Neuronal stem cell (in vitro differentiated cells): ENCODE data around the gene SMAD9.
A peak's percentile ranks its signal among the peaks of the same experiment; 100 is the strongest.

Source experiments
- DNase-seq: peaks from one replicate; pipeline ENCODE4 v3.0.0-alpha.2; 2013; ENCODE audit warnings: low spot score
- H2AFZ ChIP-seq: one replicate; pipeline ENCODE4 v1.6.1; 2013; ENCODE audit warnings: mild to moderate bottlenecking, low read length, inconsistent platforms
- H2AK5ac ChIP-seq: 2 replicates; pipeline ENCODE4 v1.6.1; 2013; ENCODE audit warnings: low read depth, mild to moderate bottlenecking, inconsistent platforms, low read length, moderate library complexity, mixed read lengths
- H2BK120ac ChIP-seq: 2 replicates; pipeline ENCODE4 v1.6.1; 2013; ENCODE audit warnings: low read depth, mild to moderate bottlenecking, inconsistent platforms, low read length, moderate library complexity, mixed read lengths
- H2BK12ac ChIP-seq: one replicate; pipeline ENCODE4 v1.6.1; 2013; ENCODE audit warnings: low read length, inconsistent platforms
- H2BK15ac ChIP-seq: 2 replicates; pipeline ENCODE4 v1.6.1; 2013; ENCODE audit warnings: mild to moderate bottlenecking, low read length, inconsistent platforms, mixed read lengths
- H2BK5ac ChIP-seq: one replicate; pipeline ENCODE4 v1.6.1; 2013; ENCODE audit warnings: inconsistent platforms, mild to moderate bottlenecking, low read length, moderate library complexity
- H3K14ac ChIP-seq: one replicate; pipeline ENCODE4 v1.6.1; 2013; ENCODE audit warnings: low read length, inconsistent platforms
- H3K18ac ChIP-seq: 2 replicates; pipeline ENCODE4 v1.6.1; 2013; ENCODE audit warnings: low read length, inconsistent platforms
- H3K23ac ChIP-seq: 2 replicates; pipeline ENCODE4 v1.6.1; 2013; ENCODE audit warnings: low read depth, mild to moderate bottlenecking, mixed read lengths, low read length, inconsistent platforms; ENCODE audit not compliant: poor library complexity
- H3K27ac ChIP-seq: replicated peaks from 3 replicates; pipeline ENCODE4 v1.5.1; 2013; ENCODE audit warnings: low read length, inconsistent platforms
- H3K27me3 ChIP-seq, 3 experiments: 2 replicates each; pipeline ENCODE4 v1.6.1; 2013; ENCODE audit warnings: low read length in 3 of 3, mild to moderate bottlenecking in 2 of 3, inconsistent platforms in 1 of 3, low read depth in 1 of 3, mixed read lengths in 1 of 3, moderate library complexity in 1 of 3; ENCODE audit not compliant: control insufficient read depth in 3 of 3, insufficient read depth in 3 of 3
- H3K36me3 ChIP-seq, 2 donors: replicated peaks in 1 of 2; 2 replicates each; pipeline ENCODE4 v1.6.1; 2013; ENCODE audit warnings: low read length in 2 of 2; ENCODE audit not compliant: control insufficient read depth in 2 of 2, insufficient read depth in 2 of 2
- H3K4ac ChIP-seq: 2 replicates; pipeline ENCODE4 v1.6.1; 2013; ENCODE audit warnings: inconsistent platforms, mild to moderate bottlenecking, low read length, moderate library complexity
- H3K4me1 ChIP-seq, 2 donors: 1 replicate in 1 of 2; 2 replicates in 1 of 2; pipeline ENCODE4 v1.6.1; 2013; ENCODE audit warnings: low read length in 2 of 2, low read depth in 1 of 2; ENCODE audit not compliant: control insufficient read depth in 2 of 2, insufficient read depth in 1 of 2
- H3K4me2 ChIP-seq: one replicate; pipeline ENCODE4 v1.6.1; 2013; ENCODE audit warnings: mild to moderate bottlenecking, low read length, inconsistent platforms; ENCODE audit not compliant: insufficient read depth, poor library complexity, severe bottlenecking
- H3K4me3 ChIP-seq, 2 donors: 2 replicates each; pipeline ENCODE4 v1.5.1; 2013; ENCODE audit warnings: low read length in 2 of 2, mild to moderate bottlenecking in 2 of 2, inconsistent platforms in 1 of 2, moderate library complexity in 1 of 2
- H3K79me1 ChIP-seq: one replicate; pipeline ENCODE4 v1.6.1; 2013; ENCODE audit warnings: low read depth, mild to moderate bottlenecking, inconsistent platforms, low read length, moderate library complexity
- H3K9ac ChIP-seq: one replicate; pipeline ENCODE4 v1.6.1; 2013; ENCODE audit warnings: mild to moderate bottlenecking, low read depth, low read length, inconsistent platforms; ENCODE audit not compliant: poor library complexity
- H3K9me3 ChIP-seq, 2 donors: replicated peaks in 1 of 2; 2 replicates each; pipeline versions ENCODE3 to v1.6.1; 2013; ENCODE audit warnings: low read length in 2 of 2, mild to moderate bottlenecking in 2 of 2, inconsistent platforms in 1 of 2, low read depth in 1 of 2, mixed read lengths in 1 of 2, moderate library complexity in 1 of 2; ENCODE audit not compliant: control insufficient read depth in 2 of 2, insufficient read depth in 1 of 2
- H4K8ac ChIP-seq: one replicate; pipeline ENCODE4 v1.6.1; 2013; ENCODE audit warnings: low read depth, mild to moderate bottlenecking, inconsistent platforms, low read length, moderate library complexity
- H4K91ac ChIP-seq: one replicate; pipeline ENCODE4 v1.6.1; 2013; ENCODE audit warnings: low read length, low read depth, mild to moderate bottlenecking, inconsistent platforms; ENCODE audit not compliant: poor library complexity
- WGBS, 2 donors: extraction: QIAGEN DNeasy Blood & Tissue Kit; methylation state at CpG; one replicate each; pipeline ENCODE4 v1.1.7; 2013; ENCODE audit warnings: missing lambda C conversion rate in 2 of 2, mixed read lengths in 1 of 2; ENCODE audit not compliant: insufficient read length in 2 of 2, insufficient replicate concordance in 1 of 2; ENCODE audit errors: extremely low coverage in 2 of 2; 5-methylcytosine and 5-hydroxymethylcytosine counted together

The SMAD9 gene

GRCh38 chr13:36919171-36919832 is 736 bp downstream of the SMAD9 start:
- Histone ChIP-seq H4K8ac (no peak overlapping the region), H3K27me3 (peaks cover 0 to 45% (median 5%) of the 10 kb centered on the region in 3 experiments)
- WGBS, 2 donors = no CpG with 5 or more reads among the region's 51 CpGs

GRCh38 chr13:36918246-36919131 is 1.5 kb downstream of the SMAD9 start:
- Histone ChIP-seq H3K4ac (no peak overlapping the region), H2BK120ac (no peak overlapping the region), H3K27me3 (peaks cover 0 to 37% (median 5%) of the 10 kb centered on the region in 3 experiments), H3K14ac (no peak overlapping the region), H2BK12ac (no peak overlapping the region), H3K4me1 (peaks cover 2 to 21% of the 10 kb centered on the region in 2 donors), H2AK5ac (no peak overlapping the region), H3K36me3 (no peaks in the 10 kb centered on the region), H3K4me3 (peak overlapping the region in 1 of 2 donors; percentile 54), H2BK15ac (no peak overlapping the region), H3K9me3 (no peaks in the 10 kb centered on the region), H2BK5ac (no peak overlapping the region), H3K79me1 (no peaks in the 10 kb centered on the region), H2AFZ (peak overlapping the region; percentile 81), H3K9ac (no peak overlapping the region), H3K4me2 (peak overlapping the region; percentile 77), H4K8ac (no peak overlapping the region), H3K27ac (no peak overlapping the region), H3K18ac (no peak overlapping the region), H4K91ac (no peak overlapping the region), H3K23ac (no peak overlapping the region)
- DNase-seq = no peak
- no CpG with 5 or more reads among the region's 12 CpGs for WGBS, 2 donors

More at GRCh38 chr13:36919171-36919832, 736 bp downstream of the SMAD9 start:
- H2AK5ac ChIP-seq = no peak overlapping the region
- H3K9ac ChIP-seq = no peak overlapping the region
- H3K18ac ChIP-seq = no peak overlapping the region
- no peak overlapping the region for H2BK15ac ChIP-seq
- no peak overlapping the region for H2BK5ac ChIP-seq
- no peaks in the 10 kb centered on the region for H3K36me3 ChIP-seq
- peak overlapping the region; percentile 77 for H3K4me2 ChIP-seq
- no peaks in the 10 kb centered on the region for H3K79me1 ChIP-seq
- H2BK120ac ChIP-seq = no peak overlapping the region
- no peak overlapping the region for H3K23ac ChIP-seq
- no peaks in the 10 kb centered on the region for H3K9me3 ChIP-seq
- no peak overlapping the region for H2BK12ac ChIP-seq
- peak; percentile 37 for DNase-seq
- no peak overlapping the region for H3K27ac ChIP-seq
- peak overlapping the region; percentile 54 to 85 for H3K4me3 ChIP-seq
- peak overlapping the region; percentile 81 for H2AFZ ChIP-seq
- no peak overlapping the region for H4K91ac ChIP-seq
- no peak overlapping the region for H3K14ac ChIP-seq
- H3K4me1 ChIP-seq = peaks cover 2 to 21% of the 10 kb centered on the region in 2 donors
- no peak overlapping the region for H3K4ac ChIP-seq

- H3K4me2 ChIP-seq = no peak overlapping the region
- no CpG with 5 or more reads among the region's 3 CpGs for WGBS, 2 donors
- no peak overlapping the region for H3K18ac ChIP-seq
- H3K14ac ChIP-seq = no peak overlapping the region
- no peaks in the 10 kb centered on the region for H3K79me1 ChIP-seq
- no peak overlapping the region for H3K4me3 ChIP-seq
- H3K27ac ChIP-seq = no peak overlapping the region
- H2BK5ac ChIP-seq = no peak overlapping the region
- H3K23ac ChIP-seq = no peak overlapping the region
- H2BK120ac ChIP-seq = no peak overlapping the region
- H3K9me3 ChIP-seq = no peaks in the 10 kb centered on the region
- H3K4ac ChIP-seq = no peak overlapping the region
- DNase-seq = no peak
- no peak overlapping the region for H2AFZ ChIP-seq
- H4K8ac ChIP-seq = no peak overlapping the region
- no peak overlapping the region for H2BK12ac ChIP-seq
- no peaks in the 10 kb centered on the region for H3K36me3 ChIP-seq
- peaks cover 0 to 27% (median 5%) of the 10 kb centered on the region in 3 experiments for H3K27me3 ChIP-seq
- no peak overlapping the region for H3K9ac ChIP-seq
- H2AK5ac ChIP-seq = no peak overlapping the region
- no peak overlapping the region for H4K91ac ChIP-seq
- H3K4me1 ChIP-seq = peaks cover 2 to 24% of the 10 kb centered on the region in 2 donors
- no peak overlapping the region for H2BK15ac ChIP-seq
Measured at GRCh38 chr13:36917311-36917710, 2.7 kb downstream of the SMAD9 start.
